ENCODE data around the gene SNCG. TPM values are rescaled to one million over a fixed set of nuclear protein-coding genes. Genes with fewer than 3 reads are reported as not detected.
"Not testable (repeated sequence)": the region's sequence is repeated elsewhere in the genome, so short reads cannot be mapped to it uniquely, and the experiment has no call there.

The SNCG gene
- total and polyA plus RNA-seq, 3 donors from 2014 or later, result 8.3 to 30.3 (median 8.9) TPM

- Histone ChIP-seq H3K4me3 (no peak overlapping the region), H3K4me1 (peaks cover 28% of the 10 kb centered on the region), H3K36me3 (ENCODE audit: low read depth, missing control alignments) (no peaks in the 10 kb centered on the region), H3K27ac (no peak overlapping the region), H3K9me3 (no peaks in the 10 kb centered on the region), H3K27me3 (no peaks in the 10 kb centered on the region)
- TF ChIP-seq CTCF (IDR thresholded peaks at IDR 0.05) (no peak), POLR2A (IDR thresholded peaks at IDR 0.05) (no peak)
- intact Hi-C loops (cut with DNase I; ENCODE audit: low total_unique reads), result no loop called here
- peak; percentile 0 for DNase-seq
Measured at GRCh38 chr10:86951184-86951761, 7.1 kb upstream of the SNCG start.

GRCh38 chr10:86952106-86952505 lies 6.3 kb upstream of the SNCG start:
- H3K4me1 ChIP-seq, result peaks cover 34% of the 10 kb centered on the region
- no peak for DNase-seq
- intact Hi-C loops (cut with DNase I; ENCODE audit: low total_unique reads), result no loop called here
- no peak overlapping the region for H3K4me3 ChIP-seq
- no peak for TF ChIP-seq CTCF (IDR thresholded peaks at IDR 0.05)
- no peaks in the 10 kb centered on the region for H3K9me3 ChIP-seq
- no peaks in the 10 kb centered on the region for H3K27me3 ChIP-seq
- H3K36me3 ChIP-seq (ENCODE audit: low read depth, missing control alignments), result no peaks in the 10 kb centered on the region
- no peak overlapping the region for H3K27ac ChIP-seq
- WGBS, 2 donors, result 88 to 95% methylated on average over 7 of the region's 7 CpGs

DNA sequence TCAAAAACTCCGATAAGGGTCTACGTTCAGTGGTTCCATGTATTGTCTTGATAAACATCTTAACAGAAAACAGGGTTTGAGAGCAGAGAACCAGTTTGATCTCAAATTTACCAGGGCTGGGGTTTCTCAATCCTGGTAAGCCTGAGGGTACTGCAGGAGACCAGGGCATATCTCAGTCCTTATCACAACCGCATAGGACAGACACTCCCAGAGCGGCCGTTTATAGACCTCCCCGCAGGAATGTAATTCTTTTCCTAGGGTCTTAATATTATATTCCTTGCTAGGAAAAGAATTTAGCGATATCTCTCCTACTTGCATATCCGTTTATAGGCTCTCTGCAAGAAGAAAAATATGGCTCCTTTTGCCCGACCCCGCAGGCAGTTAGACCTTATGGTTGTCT lies 5.7 kb upstream of the SNCG start:
- H3K4me1 ChIP-seq, result peaks cover 36% of the 10 kb centered on the region
- H3K27me3 ChIP-seq; H3K4me3 ChIP-seq; H3K27ac ChIP-seq; H3K9me3 ChIP-seq; DNase-seq; H3K36me3 ChIP-seq (ENCODE audit: low read depth, missing control alignments); intact Hi-C loops (cut with DNase I; ENCODE audit: low total_unique reads): not testable (repeated sequence)
- 91 to 94% methylated on average over 10 of the region's 10 CpGs for WGBS, 2 donors

DNA sequence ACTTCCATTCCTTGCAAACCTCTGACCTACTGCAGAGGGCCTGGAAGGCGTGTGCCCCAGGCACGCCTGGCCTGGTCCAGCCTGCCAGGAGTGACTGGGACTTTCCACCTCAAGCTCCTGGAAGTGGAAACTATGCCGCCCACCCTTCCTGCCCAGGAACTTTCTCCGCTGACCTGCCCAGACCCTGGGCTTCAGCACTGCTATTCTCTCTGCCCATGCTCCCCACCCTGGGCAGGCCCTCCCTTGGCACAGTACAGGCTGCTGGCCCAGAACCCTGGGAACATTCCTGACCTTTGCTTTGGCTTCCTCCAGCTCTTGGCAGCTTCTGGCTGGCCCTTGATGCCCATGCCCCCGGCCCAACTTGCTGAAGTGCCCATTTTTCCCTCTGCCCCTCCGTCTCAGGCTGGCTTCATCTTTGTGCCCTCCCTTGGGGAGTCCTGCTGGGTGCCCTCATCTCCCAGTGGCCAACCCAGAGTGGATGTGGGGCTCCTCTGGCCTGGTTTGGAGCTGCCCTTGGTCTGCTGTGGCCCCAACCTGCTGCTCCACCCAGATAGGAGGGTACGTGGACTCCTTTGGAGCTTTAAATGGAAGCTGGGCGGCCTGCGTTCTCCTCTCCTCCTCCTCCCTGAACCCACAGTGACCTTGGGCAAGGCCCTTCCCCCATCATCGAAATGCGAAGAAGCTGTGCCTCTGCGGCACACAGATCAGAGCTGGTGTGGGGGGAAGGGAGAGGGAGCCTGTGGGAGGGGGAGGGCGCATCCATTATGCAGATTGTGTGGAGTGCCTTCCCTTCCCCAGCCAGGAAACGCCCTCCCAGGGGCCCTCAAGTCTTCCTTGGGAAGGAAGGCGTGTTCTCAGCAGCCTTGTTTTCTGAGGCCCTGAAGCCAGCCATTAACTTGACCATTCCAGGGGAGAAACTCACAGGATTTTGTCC lies 4.4 kb upstream of the SNCG start:
- peak; percentile 84 for DNase-seq
- peak overlapping the region; percentile 87 for H3K27ac ChIP-seq
- 37 to 58% methylated on average over 10 to 15 of the region's 15 CpGs for WGBS, 2 donors
- H3K4me1 ChIP-seq, result peaks cover 49% of the 10 kb centered on the region
- TF ChIP-seq POLR2A (IDR thresholded peaks at IDR 0.05), result no peak
- TF ChIP-seq CTCF (IDR thresholded peaks at IDR 0.05), result no peak
- no peaks in the 10 kb centered on the region for H3K27me3 ChIP-seq
- H3K9me3 ChIP-seq, result no peaks in the 10 kb centered on the region
- no peaks in the 10 kb centered on the region for H3K36me3 ChIP-seq (ENCODE audit: low read depth, missing control alignments)
- no peak overlapping the region for H3K4me3 ChIP-seq
- intact Hi-C loops (cut with DNase I; ENCODE audit: low total_unique reads), result no loop called here

- WGBS, 2 donors, result 51 to 54% methylated on average over 8 to 13 of the region's 13 CpGs
Measured at GRCh38 chr10:86954681-86955500, 3.5 kb upstream of the SNCG start.

More at GRCh38 chr10:86954681-86955500, 3.5 kb upstream of the SNCG start:
- H3K36me3 ChIP-seq (ENCODE audit: low read depth, missing control alignments), result no peaks in the 10 kb centered on the region
- H3K4me1 ChIP-seq, result peaks cover 57% of the 10 kb centered on the region
- TF ChIP-seq CTCF (IDR thresholded peaks at IDR 0.05), result no peak
- no peak for TF ChIP-seq POLR2A (IDR thresholded peaks at IDR 0.05)
- H3K4me3 ChIP-seq, result no peak overlapping the region
- no peak for DNase-seq
- no peaks in the 10 kb centered on the region for H3K9me3 ChIP-seq
- H3K27ac ChIP-seq, result peak overlapping the region; percentile 87
- no peaks in the 10 kb centered on the region for H3K27me3 ChIP-seq
- intact Hi-C loops (cut with DNase I; ENCODE audit: low total_unique reads), result no loop called here
